Loucy (cell line): ENCODE measurements around the gene BOD1L1.

Experiments used
- H2AFZ ChIP-seq: fragments of 200-600 bp; sonication (generic); 2 replicates; pipeline ENCODE4 v1.6.0; 2016; ENCODE audit warnings: antibody characterized with exemption, mild to moderate bottlenecking, low read length, moderate library complexity
- H3F3A ChIP-seq: fragments of 200-600 bp; 2 replicates; pipeline ENCODE4 v1.6.0; 2016; ENCODE audit warnings: antibody characterized with exemption, low read depth, mild to moderate bottlenecking
- H3K27me3 ChIP-seq: fragments of 200-600 bp; sonication (generic); 2 replicates; pipeline ENCODE4 v1.6.1; 2014; ENCODE audit warnings: low read length, mild to moderate bottlenecking; ENCODE audit not compliant: insufficient read depth, poor library complexity, severe bottlenecking
- H3K36me3 ChIP-seq: fragments of 200-600 bp; sonication (generic); 2 replicates; pipeline ENCODE4 v1.6.1; 2016; ENCODE audit warnings: low read length; ENCODE audit not compliant: insufficient read depth
- H3K4me1 ChIP-seq: fragments of 200-600 bp; sonication (generic); 2 replicates; pipeline ENCODE4 v1.5.1; 2014; ENCODE audit warnings: low read length, mild to moderate bottlenecking; ENCODE audit not compliant: insufficient read depth, poor library complexity, severe bottlenecking
- H3K4me2 ChIP-seq: fragments of 200-600 bp; sonication (generic); 2 replicates; pipeline ENCODE4 v1.6.0; 2014; ENCODE audit warnings: antibody characterized with exemption, low read length, low read depth, mild to moderate bottlenecking; ENCODE audit not compliant: poor library complexity, severe bottlenecking
- H3K4me3 ChIP-seq: fragments of 200-600 bp; sonication (generic); 2 replicates; pipeline ENCODE4 v1.5.1; 2014; ENCODE audit warnings: low read length, mild to moderate bottlenecking, mixed read lengths; ENCODE audit not compliant: poor library complexity, severe bottlenecking
- H3K79me2 ChIP-seq: fragments of 200-600 bp; sonication (generic); 2 replicates; pipeline ENCODE4 v1.6.1; 2014; ENCODE audit warnings: low read length; ENCODE audit not compliant: insufficient read depth
- H3K9ac ChIP-seq: fragments of 200-600 bp; sonication (generic); 2 replicates; pipeline ENCODE4 v1.6.0; 2014; ENCODE audit warnings: mild to moderate bottlenecking, low read depth, low read length, moderate library complexity; ENCODE audit not compliant: poor library complexity, severe bottlenecking
- H3K9me2 ChIP-seq: fragments of 200-600 bp; sonication (generic); replicated peaks from 2 replicates; pipeline ENCODE4 v1.6.1; 2016; ENCODE audit warnings: low read depth, low read length, mixed read lengths
- H3K9me3 ChIP-seq: fragments of 200-600 bp; sonication (generic); 2 replicates; pipeline ENCODE4 v1.6.1; 2014; ENCODE audit warnings: mild to moderate bottlenecking, antibody characterized with exemption, low read length, low read depth; ENCODE audit not compliant: insufficient read depth
- H4K20me1 ChIP-seq: fragments of 200-600 bp; sonication (generic); 2 replicates; pipeline ENCODE4 v1.6.0; 2014; ENCODE audit warnings: antibody characterized with exemption, low read length, mild to moderate bottlenecking; ENCODE audit not compliant: insufficient read depth, poor library complexity, severe bottlenecking
- EZH2phosphoT487 ChIP-seq: fragments of 200-600 bp; IDR thresholded peaks from 2 replicates; pipeline ENCODE4 v1.6.1; 2018; ENCODE audit warnings: antibody characterized with exemption, mild to moderate bottlenecking, moderate library complexity, borderline replicate concordance
- TF ChIP-seq, protein P1 (sequence below): fragments of 200-600 bp; sonication (generic); conservative IDR thresholded peaks from 2 replicates; pipeline ENCODE4 v1.5.1; 2014; ENCODE audit warnings: mild to moderate bottlenecking, antibody characterized with exemption, low read length

The BOD1L1 gene

DNA sequence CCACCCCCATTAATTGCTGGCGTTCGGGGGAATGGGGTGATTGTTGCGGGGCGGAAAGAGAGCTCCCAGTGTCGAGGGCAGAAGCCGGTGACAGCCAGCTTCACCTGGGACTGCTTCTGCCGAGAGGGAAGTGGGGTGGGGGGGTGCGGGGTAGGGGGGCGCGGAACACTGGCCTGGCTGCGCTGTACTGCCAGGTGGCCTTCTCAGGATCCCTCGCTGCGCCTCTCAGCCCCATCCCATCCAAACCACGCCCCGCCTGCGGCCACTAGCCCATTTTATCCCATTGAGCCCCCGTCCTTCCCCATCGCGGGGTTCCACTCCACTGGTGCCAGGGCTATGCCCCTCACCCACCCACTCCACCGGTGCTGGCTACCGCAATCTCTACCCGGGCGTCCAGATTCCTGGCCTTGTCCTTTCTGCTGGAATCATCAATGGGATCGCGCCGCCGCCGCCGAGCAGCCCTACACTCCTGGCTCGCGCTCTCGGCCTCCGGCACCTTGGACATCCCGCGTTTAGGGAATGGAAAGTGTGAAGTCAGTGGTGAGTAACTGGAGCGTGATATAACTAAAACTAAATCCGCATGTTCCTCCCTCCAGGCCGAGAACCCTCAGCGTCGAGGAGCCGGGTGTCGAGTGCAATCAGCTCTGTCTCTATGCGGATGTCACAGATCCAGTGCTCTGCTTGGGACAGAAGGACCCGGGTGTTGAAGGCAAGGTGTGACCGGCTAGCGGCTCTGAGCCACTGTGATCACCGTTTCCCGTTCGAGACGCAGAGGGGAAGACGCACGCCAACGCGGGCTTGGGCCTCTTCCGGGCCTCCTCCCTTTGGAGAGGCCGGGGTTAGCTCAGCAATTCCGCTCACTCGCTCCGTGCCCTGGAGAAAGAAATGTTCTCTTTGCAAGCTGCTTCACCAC lies 103.7 kb downstream of the BOD1L1 start:
- no peaks in the 10 kb centered on the region for H4K20me1 ChIP-seq
- H3K9ac ChIP-seq: no peak overlapping the region
- no peaks in the 10 kb centered on the region for H3K9me2 ChIP-seq
- no peak overlapping the region for H3K4me2 ChIP-seq
- H3K79me2 ChIP-seq: no peaks in the 10 kb centered on the region
- H2AFZ ChIP-seq: no peak overlapping the region
- H3K9me3 ChIP-seq: no peaks in the 10 kb centered on the region
- no peaks in the 10 kb centered on the region for H3K36me3 ChIP-seq
- H3K4me3 ChIP-seq: no peak overlapping the region
- no peaks in the 10 kb centered on the region for H3K27me3 ChIP-seq
- TF ChIP-seq EZH2phosphoT487: no peak
- TF ChIP-seq, protein P1, sequence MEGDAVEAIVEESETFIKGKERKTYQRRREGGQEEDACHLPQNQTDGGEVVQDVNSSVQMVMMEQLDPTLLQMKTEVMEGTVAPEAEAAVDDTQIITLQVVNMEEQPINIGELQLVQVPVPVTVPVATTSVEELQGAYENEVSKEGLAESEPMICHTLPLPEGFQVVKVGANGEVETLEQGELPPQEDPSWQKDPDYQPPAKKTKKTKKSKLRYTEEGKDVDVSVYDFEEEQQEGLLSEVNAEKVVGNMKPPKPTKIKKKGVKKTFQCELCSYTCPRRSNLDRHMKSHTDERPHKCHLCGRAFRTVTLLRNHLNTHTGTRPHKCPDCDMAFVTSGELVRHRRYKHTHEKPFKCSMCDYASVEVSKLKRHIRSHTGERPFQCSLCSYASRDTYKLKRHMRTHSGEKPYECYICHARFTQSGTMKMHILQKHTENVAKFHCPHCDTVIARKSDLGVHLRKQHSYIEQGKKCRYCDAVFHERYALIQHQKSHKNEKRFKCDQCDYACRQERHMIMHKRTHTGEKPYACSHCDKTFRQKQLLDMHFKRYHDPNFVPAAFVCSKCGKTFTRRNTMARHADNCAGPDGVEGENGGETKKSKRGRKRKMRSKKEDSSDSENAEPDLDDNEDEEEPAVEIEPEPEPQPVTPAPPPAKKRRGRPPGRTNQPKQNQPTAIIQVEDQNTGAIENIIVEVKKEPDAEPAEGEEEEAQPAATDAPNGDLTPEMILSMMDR: no peak
- H3F3A ChIP-seq: no peaks in the 10 kb centered on the region
- no peaks in the 10 kb centered on the region for H3K4me1 ChIP-seq

DNA sequence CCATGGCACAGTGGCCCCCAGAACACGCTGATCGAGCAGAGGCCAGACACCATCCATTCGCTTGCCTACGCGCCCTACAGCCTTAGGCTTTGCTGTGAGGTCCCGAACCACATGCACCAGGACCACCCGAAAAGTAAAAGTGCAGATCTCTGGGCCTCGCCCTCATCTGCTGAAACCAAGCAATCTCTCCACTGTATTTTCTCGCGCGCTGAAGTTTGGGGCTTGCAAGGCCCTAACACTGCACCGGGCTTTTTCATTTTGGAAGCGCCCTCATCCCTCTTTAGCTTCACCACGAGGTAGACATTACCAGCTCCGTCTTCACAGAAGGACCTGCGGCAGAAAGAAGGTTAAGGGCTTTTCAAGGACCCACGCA lies 104.4 kb downstream of the BOD1L1 start:
- Histone ChIP-seq H3K4me1 (no peaks in the 10 kb centered on the region), H3K27me3 (no peaks in the 10 kb centered on the region), H3F3A (no peaks in the 10 kb centered on the region), H3K9ac (no peak overlapping the region), H3K9me3 (no peaks in the 10 kb centered on the region), H3K4me2 (no peak overlapping the region), H3K4me3 (no peak overlapping the region), H3K36me3 (no peaks in the 10 kb centered on the region), H3K9me2 (no peaks in the 10 kb centered on the region), H2AFZ (no peak overlapping the region), H4K20me1 (no peaks in the 10 kb centered on the region), H3K79me2 (no peaks in the 10 kb centered on the region)
- TF ChIP-seq, protein P1: no peak
- no peak for TF ChIP-seq EZH2phosphoT487

DNA sequence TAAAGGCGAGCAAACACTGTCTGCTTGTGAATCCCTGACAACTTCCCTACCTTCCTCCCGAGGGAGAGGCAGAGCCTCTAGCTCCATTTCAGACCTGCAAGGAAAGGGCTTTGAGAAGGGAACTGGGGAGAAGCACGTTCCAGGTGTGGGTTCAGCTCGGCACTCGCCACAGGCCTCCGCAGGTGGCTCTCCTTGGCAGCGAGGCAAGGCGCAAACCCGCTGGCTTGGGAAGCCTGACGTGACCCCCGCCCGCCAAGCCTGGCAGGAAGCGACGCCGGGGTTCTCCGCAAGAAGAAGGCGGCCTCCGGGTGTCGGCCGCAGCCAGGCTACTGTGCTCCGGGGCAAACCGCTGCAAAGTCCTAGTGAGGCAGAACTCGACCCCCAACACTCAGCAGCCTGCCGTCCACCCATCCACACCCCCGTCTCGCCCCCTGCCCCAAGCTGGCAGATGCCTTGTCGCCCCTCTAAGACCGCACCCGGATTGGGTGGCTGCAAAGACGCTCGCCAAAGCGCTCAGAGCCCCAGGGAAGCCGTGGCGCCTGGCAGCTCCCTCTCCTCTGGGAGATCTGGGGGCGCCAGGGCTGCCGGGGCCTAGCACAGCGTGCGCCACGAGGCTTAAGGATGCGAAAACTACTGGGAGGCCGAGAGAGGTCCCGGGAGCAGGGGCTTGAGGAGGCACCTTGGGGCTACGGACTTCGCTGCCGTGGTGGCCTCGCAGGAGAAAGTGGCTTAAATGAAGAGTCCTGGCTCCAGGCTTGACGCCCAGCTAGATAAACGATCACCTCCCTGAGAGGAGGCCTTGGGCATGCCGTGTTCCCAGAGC lies 105.0 kb downstream of the BOD1L1 start:
- Histone ChIP-seq H3K9me2 (no peaks in the 10 kb centered on the region), H3K36me3 (no peaks in the 10 kb centered on the region), H2AFZ (no peak overlapping the region), H3K4me3 (no peak overlapping the region), H3F3A (no peaks in the 10 kb centered on the region), H3K4me2 (no peak overlapping the region), H3K9me3 (no peaks in the 10 kb centered on the region), H3K79me2 (no peaks in the 10 kb centered on the region), H4K20me1 (no peaks in the 10 kb centered on the region), H3K9ac (no peak overlapping the region), H3K4me1 (no peaks in the 10 kb centered on the region), H3K27me3 (no peaks in the 10 kb centered on the region)
- no peak for TF ChIP-seq EZH2phosphoT487
- TF ChIP-seq, protein P1: no peak
